ENCODE data around the gene RSPRY1. TPM values are rescaled to one million over a fixed set of nuclear protein-coding genes. Genes with fewer than 3 reads are reported as not detected.

RSPRY1 gene
- total RNA-seq, 2 donors from 2014 or later = 28.7 to 32.5 TPM

GRCh38 chr16:57155702-57156350 is 30.3 kb upstream of the RSPRY1 start:
- no peak for DNase-seq (ENCODE audit: low spot score)
- Histone ChIP-seq H3K36me3 (peaks cover 24% of the 10 kb centered on the region), H3K27me3 (replicated peaks; ENCODE audit: insufficient read depth) (no peaks in the 10 kb centered on the region), H3K27ac (no peak overlapping the region), H3K4me3 (no peak overlapping the region), H3K9me3 (no peaks in the 10 kb centered on the region), H3K4me1 (ENCODE audit: control insufficient read depth in 1 of 2, low read depth in 2 of 2) (no peaks in the 10 kb centered on the region)
- no peak for TF ChIP-seq CTCF (IDR thresholded peaks at IDR 0.05)
- no peak for ATAC-seq (ENCODE audit: insufficient number of reproducible peaks, low FRiP score, low read depth)

GRCh38 chr16:57156351-57156703 is 29.8 kb upstream of the RSPRY1 start:
- no peaks in the 10 kb centered on the region for H3K4me1 ChIP-seq (ENCODE audit: control insufficient read depth in 1 of 2, low read depth in 2 of 2)
- H3K4me3 ChIP-seq = no peak overlapping the region
- H3K27me3 ChIP-seq (replicated peaks; ENCODE audit: insufficient read depth) = no peaks in the 10 kb centered on the region
- H3K9me3 ChIP-seq = no peaks in the 10 kb centered on the region
- ATAC-seq (ENCODE audit: insufficient number of reproducible peaks, low FRiP score, low read depth) (no peak), DNase-seq (ENCODE audit: low spot score) (no peak)
- no peak for TF ChIP-seq CTCF (IDR thresholded peaks at IDR 0.05)
- no peak overlapping the region for H3K27ac ChIP-seq
- H3K36me3 ChIP-seq = peaks cover 24% of the 10 kb centered on the region

GRCh38 chr16:57157533-57157932 is 28.6 kb upstream of the RSPRY1 start:
- Histone ChIP-seq H3K4me1 (ENCODE audit: control insufficient read depth in 1 of 2, low read depth in 2 of 2) (no peaks in the 10 kb centered on the region), H3K27ac (no peak overlapping the region), H3K27me3 (replicated peaks; ENCODE audit: insufficient read depth) (no peaks in the 10 kb centered on the region), H3K36me3 (peaks cover 24% of the 10 kb centered on the region), H3K4me3 (no peak overlapping the region), H3K9me3 (no peaks in the 10 kb centered on the region)
- no peak for DNase-seq (ENCODE audit: low spot score)
- no peak for TF ChIP-seq CTCF (IDR thresholded peaks at IDR 0.05)
- no peak for ATAC-seq (ENCODE audit: insufficient number of reproducible peaks, low FRiP score, low read depth)

- Histone ChIP-seq H3K9me3 (no peaks in the 10 kb centered on the region), H3K36me3 (peaks cover 28% of the 10 kb centered on the region), H3K4me1 (ENCODE audit: control insufficient read depth in 1 of 2, low read depth in 2 of 2) (no peaks in the 10 kb centered on the region), H3K27ac (no peak overlapping the region), H3K4me3 (no peak overlapping the region), H3K27me3 (replicated peaks; ENCODE audit: insufficient read depth) (no peaks in the 10 kb centered on the region)
- ATAC-seq (ENCODE audit: insufficient number of reproducible peaks, low FRiP score, low read depth) (no peak), DNase-seq (ENCODE audit: low spot score) (no peak)
- TF ChIP-seq CTCF (IDR thresholded peaks at IDR 0.05) = no peak
These were observed 26.7 kb upstream of the RSPRY1 start for GRCh38 chr16:57159447-57159846.

GRCh38 chr16:57163842-57164241 is 22.3 kb upstream of the RSPRY1 start:
- peaks cover 25% of the 10 kb centered on the region for H3K36me3 ChIP-seq
- H3K27ac ChIP-seq = no peak overlapping the region
- TF ChIP-seq CTCF (IDR thresholded peaks at IDR 0.05) = no peak
- DNase-seq (ENCODE audit: low spot score) = no peak
- peaks cover 0 to 5% of the 10 kb centered on the region in 2 donors for H3K4me1 ChIP-seq (ENCODE audit: control insufficient read depth in 1 of 2, low read depth in 2 of 2)
- no peaks in the 10 kb centered on the region for H3K9me3 ChIP-seq
- no peak overlapping the region for H3K4me3 ChIP-seq
- no peaks in the 10 kb centered on the region for H3K27me3 ChIP-seq (replicated peaks; ENCODE audit: insufficient read depth)
- no peak for ATAC-seq (ENCODE audit: insufficient number of reproducible peaks, low FRiP score, low read depth)
